Neural progenitor cell (in vitro differentiated cells): ENCODE data around the gene ANKRD23.

Experiments used
- CTCF ChIP-seq: fragments of 200-600 bp; sonication (generic); IDR thresholded peaks from 2 replicates; pipeline ENCODE4 v1.5.1; 2017; ENCODE audit warnings: antibody characterized with exemption, mild to moderate bottlenecking
- EZH2 ChIP-seq: fragments of 200-600 bp; sonication (generic); IDR thresholded peaks from 2 replicates; pipeline ENCODE4 v1.6.1; 2017; ENCODE audit warnings: antibody characterized with exemption, mild to moderate bottlenecking, moderate library complexity

- no peak for TF ChIP-seq EZH2
- TF ChIP-seq CTCF: no peak
Observed at GRCh38 chr2:96867756-96868554, 24.1 kb upstream of the ANKRD23 start.
